Body of pancreas (tissue), 4 donors: ENCODE measurements around the gene FAM131A.

ENCODE experiments used
- CTCF ChIP-seq, 7 experiments: fragments of 450-650 bp in 4 of 7; fragments of 200-600 bp in 3 of 7; sonication (generic) in 3 of 7; IDR thresholded peaks; one replicate each; pipeline ENCODE4 v1.5.1; 2016 to 2019; ENCODE audit warnings: antibody characterized with exemption in 7 of 7
- POLR2A ChIP-seq, 3 donors: fragments of 450-650 bp; IDR thresholded peaks; one replicate each; pipeline ENCODE4 v1.6.1; 2016; ENCODE audit warnings: antibody characterized with exemption in 3 of 3, mild to moderate bottlenecking in 2 of 3

DNA sequence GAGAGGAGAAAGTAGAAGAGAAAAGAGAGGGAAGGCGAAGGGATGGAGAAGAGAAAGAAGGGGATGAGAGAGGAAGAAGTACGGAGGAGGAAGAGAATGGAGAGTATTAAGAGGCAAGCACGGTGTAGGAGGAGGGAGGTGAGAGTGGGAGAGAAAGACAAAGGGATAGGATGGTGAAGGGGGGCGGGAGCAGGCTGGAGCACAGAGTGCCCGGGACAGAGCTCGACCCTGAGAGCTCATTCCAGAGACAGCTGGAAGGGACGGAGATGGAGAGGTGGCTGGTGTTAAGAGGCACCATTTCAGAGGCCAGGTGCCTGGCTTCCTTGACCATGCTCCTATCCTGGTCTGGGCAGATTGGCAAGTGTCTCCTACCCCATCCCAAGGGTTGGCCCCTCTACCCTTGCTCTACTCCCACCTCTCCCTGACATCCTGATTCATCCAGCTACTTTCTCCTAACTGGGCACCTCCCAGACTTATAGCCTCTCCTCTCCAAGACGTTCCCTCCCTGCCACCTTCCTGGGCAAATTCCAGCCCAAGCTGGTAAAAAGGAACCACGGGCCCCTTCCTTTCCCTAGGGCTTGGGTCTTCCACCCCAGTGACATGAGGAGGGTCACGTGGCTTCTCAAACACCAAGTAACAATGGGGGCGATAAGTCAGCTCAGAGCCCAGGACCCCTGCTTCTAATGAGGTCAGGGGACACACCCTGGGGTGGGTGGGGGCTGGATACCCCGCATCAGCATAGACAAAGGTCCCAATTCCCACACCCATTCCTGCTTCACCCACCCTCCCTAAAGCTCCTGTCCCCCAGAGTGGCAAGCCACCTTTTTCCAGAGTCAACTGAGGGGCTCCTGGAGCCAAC, 22.9 kb downstream of the FAM131A start:
- no peak for TF ChIP-seq CTCF (IDR thresholded peaks at IDR 0.05)
- peak in 2 of 3 donors; percentile 36 to 41 for TF ChIP-seq POLR2A (IDR thresholded peaks at IDR 0.05)
